Activated T-cell treated with anti-CD3 and anti-CD28 coated beads for 4 hours (primary cell): Measurements from ENCODE around the gene MRPL42.

Source experiments
- DNase-seq: peaks from one replicate; pipeline ENCODE4 v3.0.0-alpha.2; 2020

MRPL42 gene

DNA sequence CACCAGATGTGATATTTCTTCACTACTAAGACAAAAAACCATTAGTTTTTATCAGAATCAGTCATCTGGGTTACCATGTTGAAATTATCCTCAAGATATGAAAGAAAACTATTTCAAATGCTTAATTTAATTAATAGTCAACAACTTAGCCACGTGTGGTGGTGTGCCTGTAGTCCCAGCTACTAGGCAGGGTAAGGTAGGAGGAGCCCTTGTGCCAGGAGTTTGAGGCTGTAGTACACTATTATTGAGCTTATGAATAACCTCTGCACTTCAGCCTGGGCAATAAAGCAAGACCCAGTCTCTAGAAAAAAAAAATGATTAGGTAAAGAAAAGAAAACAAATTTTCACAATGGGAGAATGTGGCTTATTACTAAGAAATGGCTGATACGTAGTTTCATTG lies 33.4 kb downstream of the MRPL42 start:
- no peak for DNase-seq

DNA sequence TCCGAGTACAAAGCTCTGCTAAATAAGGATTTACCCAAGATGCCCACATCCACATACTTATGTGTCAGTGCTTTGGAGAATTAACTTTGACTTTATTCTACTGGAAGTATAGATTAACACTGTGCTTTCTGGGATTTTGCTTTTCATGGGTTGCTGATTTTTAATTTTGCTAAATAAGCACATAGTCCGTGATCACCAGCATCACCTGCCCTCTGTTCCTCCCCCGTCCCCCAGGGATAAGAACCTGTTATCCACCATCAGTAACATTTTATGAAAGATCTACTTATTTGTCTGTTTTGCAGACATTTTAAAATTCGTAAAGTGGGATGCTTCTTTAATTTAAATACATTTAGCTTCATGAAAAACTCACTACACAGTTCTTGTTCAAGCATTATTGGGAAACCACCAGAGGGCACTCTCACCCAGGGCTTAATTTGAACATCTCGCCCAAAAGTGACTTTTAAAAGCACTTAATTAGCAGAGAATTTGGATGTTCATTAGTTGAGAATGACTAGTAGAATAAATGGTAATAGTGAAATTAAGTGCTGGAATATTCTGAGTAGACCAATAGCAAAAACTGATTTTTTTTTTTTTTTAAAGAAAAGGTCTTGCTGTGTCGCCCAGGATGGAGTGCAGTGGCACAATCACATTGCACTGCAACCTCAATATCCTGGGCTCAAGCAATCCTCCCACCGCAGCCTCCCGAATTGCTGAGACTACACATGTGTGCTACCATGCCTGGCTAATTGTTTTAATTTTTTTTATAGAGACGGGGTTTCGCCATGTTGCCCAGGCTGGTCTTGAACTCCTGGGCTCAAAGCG lies 35.7 kb downstream of the MRPL42 start:
- peak; percentile 66 for DNase-seq

DNA sequence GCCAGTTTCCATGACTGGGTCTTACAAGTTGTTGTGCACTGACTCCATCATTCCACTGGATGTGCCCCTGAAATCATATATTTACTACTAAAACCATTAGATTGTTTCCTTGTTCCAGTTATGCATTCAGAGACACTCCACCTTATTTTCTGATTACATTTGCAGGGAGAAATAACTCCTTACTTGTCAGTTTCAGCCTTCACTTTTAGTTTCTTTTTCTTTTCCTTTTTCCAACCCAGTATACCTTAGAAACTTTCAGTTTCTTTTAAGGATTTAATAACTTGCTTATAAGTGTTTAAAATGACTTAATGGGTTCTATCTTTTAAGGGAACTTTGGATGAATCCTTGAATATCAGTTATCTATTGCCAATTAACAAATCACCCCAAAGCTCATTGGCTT lies 39.9 kb downstream of the MRPL42 start:
- no peak for DNase-seq

DNA sequence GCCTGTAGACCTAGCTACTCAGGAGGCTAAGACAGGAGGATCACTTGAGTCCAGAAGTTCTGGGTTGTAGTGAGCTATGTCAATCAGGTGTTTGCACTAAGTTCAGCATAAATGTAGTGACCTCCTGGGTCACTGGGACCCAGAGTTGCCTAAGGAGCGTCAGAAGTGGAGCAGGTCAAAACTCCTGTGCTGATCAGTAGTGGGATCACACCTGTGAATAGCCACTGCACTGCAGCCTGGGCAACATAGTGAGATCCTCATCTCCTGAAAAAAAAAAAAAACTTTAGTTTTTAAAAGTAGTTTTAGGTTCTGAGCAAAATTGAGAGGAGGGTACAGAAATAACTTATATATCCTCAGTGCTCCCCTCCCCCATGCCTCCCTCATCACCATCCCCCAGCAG lies 42.2 kb downstream of the MRPL42 start:
- no peak for DNase-seq

DNA sequence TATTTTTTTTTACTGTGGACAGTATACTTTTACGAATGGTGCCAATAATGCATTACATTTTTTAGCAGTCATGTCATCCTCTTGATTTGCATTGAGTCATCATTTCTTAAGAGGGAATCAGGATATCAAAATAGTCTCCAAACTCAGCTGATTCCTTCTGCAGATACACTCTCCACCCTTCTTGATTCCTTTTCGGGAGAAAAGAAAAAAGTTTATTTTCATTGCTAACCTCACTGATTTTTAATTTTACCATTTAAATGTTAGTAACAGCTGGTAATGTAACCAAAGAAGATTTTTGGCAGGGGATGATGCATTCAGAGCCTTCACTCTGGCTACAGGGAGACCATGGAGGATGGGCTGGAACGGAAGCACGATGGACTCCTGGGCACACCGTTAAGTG lies 47.5 kb downstream of the MRPL42 start:
- no peak for DNase-seq

DNA sequence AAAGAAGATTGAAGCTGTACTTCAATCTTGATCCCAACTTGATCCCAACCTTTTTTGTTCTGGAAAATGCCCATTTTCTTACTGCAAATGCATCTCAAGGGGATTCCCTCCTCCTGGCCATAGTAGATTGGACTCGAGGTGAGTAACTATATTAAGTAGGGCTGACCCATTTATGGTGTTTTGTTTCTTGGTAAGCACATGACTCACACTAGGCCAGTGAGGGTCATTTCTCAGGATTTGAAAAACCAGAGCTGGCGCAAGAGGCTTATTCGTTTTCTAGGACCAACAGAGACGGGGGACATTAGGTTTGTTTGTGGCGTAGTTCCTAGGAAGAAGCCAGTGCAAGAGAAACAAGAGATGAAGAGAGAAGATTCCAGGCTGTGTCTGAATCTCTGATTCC lies 51.4 kb downstream of the MRPL42 start:
- DNase-seq = no peak

DNA sequence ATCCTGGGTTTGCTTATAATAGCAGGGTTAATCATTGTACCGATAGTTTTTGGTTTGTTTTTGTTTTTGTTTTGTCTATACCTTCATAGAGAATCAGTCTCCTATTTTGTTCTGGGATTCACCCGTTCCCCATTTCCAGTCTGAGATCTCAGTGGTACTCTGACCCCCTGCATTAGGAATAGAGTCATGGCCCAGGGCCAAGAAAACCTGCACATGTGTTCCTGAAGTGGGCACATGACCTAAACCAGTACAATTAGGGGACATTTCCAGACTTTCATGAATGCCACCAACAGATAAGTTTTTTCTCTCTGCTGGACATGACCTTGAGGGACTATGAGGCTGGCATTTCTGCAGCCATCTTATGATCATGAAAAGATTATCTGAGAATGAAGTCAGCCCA lies 52.5 kb downstream of the MRPL42 start:
- no peak for DNase-seq

DNA sequence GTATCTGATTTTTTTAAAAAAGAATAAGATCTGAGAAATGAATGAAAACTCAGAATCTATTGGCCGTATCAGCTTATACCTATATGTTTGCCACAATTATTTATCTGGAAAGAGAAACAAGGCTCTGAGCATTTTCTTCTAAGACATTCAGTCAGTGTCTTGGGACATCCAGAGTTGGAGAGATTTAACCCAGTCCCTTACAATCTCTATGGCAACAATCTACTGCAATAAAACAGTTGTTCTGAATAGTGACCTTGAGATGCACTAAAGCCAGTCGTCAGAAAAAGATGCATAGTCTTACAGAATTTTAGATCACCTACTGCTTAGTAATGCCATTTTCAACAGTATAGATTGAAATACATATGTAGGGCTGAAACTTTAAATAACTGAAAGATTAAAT lies 53.1 kb downstream of the MRPL42 start:
- DNase-seq = no peak

DNA sequence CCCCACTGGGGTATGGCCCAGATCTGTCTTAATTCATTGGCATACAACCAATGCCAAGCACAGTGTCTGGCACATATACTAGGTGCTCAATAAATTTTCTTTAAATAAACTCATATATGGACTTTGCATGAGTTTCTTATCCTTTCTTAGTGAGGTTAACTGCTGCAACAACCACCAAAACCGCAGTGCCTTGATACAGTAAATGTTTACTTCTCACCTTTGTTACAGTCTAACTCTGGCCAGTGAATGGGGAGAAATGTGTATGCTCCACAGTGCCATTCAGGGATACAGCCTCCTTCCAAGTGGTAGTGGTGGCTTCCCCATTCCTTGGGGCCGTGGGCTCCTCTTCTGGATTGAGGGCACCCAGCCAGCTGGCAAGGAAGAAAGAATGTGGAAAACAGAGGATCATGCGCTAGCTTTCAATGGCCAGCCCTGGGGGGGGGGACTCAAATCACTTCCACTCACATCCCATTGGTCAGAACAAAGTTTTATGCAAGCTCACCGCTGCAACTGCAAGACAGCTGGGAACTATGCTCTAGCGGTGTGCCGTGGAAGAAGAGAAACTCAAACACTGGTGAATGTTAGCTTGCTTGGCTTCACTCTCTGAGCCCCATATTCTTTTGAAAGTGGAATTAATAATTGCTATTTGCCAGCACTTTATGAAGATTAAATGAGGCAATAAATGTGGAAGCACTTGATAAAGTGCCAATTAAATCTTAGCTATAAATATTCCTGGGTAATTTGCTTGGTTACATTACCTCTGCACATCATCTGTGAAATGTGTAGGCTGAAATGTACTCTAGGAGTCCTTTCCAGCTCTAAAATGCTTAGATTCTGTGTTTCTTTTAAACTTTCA lies 54.1 kb downstream of the MRPL42 start:
- no peak for DNase-seq

DNA sequence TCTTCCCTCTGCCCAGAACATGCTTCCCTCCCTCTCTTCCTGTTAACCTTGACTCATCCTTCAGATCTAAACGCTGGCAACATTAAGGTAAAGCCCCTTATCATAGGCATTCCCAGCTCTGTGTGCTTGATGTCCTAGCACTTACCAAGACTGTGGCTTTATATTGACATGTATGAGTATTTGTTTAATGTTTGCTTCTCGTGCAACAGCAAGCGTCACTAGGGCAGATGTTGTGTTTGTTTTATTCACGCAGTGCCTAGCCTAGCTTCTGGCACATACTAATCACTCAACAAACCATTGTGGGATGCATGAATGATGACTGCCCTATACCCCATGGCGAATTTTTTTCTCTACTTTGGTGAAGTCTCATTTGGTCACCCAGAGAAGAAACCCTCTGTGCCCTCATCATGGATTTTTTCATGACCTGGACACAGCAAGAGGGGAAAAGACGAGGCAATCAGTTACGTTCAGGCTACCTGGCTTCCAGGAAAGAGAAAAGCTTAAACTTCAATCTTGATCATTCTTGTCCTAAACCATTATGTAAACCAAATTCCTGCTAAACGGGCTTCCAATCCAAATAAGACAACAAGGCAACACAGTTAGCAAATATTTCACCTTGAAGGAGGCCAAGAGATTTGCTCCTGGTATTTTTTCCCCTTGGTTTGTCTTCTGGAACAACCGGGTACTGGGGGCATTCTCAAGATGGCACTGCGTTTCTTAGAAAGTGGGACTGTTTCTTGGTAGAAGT lies 57.2 kb downstream of the MRPL42 start:
- no peak for DNase-seq

DNA sequence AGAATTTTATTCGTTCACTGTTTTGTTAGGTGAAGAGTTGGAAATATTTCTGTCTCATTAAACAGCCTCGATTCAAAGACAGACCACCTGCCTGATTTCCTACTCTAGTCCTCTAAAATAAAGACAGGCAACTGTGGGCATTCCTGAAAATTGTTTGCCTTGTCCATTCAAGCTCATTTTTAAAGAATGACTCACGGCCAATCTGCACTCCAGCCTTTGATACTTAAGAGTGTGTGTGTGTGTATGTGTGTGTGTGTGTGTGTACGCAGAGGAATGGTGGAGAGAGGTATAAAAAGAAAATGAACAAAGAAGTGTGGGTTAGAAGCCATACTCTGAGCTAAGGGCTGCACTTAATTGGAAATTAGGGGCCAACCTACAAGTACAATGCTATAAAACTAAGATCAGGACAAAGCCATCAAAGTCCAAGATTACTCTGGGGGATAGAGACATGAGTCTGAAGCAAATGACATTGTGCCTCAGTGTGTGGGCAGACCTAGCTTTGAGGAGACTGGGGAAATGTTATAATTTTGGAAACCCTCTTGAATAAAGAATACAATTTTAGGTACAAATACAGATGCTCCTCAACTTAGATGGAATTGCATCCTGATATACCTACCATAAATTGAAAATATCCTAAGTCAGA lies 59.6 kb downstream of the MRPL42 start:
- DNase-seq = no peak

DNA sequence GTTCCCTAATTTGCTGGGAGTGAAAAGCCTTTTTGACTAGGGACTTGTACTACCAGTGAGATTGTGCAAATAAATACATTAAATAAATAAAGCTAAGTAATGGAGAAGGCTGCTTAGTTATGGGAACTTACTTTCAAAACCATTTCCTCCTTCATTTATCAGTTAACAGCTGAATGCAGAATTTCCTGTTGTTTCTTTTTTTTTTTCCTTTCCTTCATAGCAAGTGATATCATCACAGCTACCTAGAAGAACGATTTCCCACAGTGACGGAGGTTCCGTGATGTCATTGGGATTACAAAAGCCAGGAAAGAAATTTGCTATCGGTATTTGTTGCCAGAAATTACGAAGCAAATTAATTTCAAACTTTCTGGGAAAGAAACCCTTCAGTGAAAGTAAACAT lies 63.0 kb downstream of the MRPL42 start:
- DNase-seq = no peak

DNA sequence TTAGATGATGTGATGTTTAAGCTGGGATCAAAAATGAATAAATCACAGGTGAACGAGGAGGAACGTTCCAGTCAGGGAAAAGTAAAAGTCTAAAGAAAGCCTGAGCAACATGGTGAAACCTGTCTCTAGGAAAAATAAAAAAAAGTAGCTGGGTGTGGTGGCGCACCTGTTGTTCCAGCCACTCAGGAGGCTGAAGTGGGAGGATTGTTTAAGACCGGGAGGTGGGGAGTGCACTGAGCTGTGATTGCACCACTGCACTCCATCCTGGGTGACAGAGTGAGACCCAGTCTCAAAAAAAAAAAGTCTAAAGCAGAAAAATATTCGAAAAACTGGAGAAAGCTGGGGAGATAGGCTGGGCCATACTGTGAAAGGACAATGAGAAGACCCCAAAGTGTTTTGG lies 66.0 kb downstream of the MRPL42 start:
- DNase-seq = no peak

DNA sequence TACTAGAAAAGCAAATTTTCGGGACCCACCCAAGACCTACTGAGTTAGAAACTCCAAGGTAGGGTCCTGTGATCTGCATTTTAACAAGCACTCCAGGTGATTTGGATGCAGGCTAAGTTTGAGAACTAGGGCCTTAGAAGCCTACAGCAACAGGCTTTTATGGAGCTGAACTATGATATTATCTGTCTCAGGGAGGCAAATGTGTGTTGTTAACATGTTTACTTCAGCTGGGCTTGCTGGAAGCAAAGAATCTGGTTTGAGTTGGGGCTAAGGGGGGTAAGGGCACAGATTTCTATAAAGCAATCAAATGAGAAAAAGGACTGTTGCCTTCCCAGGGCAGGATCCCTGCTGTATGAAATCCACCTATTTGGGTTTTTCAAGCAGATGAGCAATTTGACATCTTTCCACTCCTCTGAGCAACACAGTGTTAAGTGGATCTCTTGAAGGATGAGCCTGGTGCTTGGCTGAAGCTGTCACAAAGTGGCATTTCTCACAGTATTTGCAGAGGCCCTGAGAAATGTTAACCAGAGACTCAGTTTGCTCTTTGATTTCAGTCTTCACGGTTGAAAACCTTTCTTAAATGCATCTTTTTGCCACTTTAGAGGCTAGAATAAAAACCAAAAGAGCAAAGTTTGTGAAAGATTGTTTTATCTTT lies 68.9 kb downstream of the MRPL42 start:
- no peak for DNase-seq

DNA sequence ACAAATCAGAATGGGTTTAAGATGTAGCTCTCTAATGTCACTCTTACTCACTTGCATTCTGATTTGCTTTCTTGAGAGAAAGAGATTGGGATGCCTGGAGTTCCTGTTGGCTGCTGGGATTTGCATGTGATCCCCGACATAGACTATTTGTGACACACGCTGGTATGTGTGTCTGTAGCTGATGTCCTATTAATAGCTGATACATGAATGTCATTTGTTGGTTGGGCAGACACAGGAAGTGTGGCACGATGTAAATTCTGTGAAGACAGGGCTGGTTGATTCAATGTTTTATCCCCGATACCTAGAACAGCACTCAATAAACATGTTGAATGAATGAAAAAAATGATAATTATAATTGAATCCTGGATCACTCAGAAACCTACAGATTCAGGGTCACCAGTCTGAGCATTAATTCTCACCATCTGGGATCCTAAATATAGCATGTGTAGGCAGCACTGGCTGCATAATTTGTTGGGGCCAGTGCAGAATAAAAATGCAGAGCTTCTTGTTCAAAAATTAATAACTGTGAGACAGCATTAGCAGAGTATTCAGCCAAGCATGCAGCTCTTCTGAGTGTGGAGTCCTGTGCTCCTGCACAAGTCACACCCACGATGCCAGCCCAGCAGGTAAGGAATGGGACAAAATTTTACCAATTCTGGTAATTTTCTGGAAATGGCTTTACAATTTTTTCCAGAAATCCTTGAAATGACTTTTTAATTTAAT lies 69.6 kb downstream of the MRPL42 start:
- no peak for DNase-seq

DNA sequence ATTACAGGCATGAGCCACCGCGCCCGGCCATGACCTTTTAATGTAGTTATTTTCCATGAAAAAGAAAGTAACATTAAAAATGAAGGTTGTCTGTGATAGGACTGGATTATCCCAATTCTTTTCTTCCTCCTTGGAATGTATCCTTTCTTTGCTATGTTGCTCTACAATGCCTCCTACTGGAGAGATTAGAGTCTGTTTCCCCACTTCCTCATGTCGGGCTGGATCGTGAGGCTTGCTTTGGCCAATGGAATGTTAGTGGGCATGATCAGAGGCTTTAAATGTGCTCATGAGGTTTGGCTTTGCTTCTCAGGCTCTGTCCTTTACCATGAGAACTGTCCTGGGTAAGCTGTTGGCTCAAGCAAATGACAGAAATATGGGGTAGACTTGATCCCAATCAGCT lies 70.5 kb downstream of the MRPL42 start:
- DNase-seq = no peak

DNA sequence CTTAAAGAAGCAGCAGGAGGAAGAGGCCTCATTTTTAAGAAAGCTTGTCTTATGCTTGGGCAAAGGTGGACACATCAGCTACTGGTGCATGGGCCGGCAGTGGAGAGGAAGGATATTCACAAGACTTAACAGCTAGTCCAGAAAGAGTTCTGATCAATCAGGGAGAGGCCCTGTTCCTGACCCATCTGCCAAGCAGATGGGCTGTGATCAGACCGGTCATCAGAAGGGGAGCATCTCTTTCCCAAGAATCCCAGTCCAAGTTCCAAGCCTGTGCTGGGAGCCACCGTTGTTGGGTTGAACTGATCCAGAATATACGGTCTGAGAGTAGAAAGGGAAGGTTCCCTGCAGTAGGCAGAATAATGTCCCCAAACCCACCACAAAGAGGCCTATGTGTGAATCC lies 72.5 kb downstream of the MRPL42 start:
- no peak for DNase-seq

DNA sequence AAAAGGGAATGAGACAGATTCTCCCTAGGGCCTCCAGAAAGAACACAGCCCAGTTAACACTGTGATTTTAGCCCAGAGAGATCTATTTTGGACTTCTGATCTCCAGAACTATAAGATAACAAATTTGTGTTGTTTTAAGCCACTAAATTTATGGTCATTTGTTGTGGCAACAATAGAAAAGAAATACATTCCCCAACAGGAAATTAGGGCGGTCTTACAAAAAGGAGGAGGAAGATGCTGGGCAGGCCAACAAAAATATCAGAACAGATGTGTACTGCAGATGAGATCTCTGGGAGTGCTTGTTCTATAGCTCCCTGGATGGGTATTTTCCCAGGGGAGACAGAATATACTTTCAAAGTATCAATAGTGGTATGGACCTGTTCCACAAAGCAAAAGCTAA lies 73.2 kb downstream of the MRPL42 start:
- no peak for DNase-seq

DNA sequence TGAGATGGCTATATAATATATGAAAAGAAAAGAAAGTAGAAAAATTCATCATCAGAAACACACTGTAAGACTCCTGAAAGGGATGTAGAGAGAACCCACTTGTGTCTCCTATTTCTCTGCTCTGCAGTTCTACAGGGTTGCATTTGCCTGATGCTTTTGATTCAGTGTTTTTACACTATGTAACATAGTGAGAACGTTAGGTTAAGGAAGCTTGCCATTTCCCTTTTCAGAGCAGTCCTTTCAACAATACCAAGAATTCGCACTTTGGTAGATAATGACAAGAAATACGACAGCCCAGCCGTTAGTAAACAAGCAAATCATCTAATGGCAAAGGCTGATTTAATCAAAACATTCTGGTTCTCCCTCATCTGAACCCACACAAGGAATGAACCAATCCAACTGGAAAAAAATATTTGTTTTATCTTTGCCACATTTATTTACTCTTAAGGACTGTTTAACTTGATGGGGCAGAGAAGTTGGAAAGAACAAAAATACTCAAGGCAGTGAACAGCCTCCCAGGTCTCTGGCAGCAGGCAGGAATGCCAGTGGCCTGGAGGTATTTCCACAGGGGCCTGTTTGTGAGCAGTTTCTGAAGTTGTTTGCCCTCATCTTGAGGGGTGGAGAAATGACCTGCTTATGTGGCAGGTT lies 74.4 kb downstream of the MRPL42 start:
- DNase-seq = no peak

DNA sequence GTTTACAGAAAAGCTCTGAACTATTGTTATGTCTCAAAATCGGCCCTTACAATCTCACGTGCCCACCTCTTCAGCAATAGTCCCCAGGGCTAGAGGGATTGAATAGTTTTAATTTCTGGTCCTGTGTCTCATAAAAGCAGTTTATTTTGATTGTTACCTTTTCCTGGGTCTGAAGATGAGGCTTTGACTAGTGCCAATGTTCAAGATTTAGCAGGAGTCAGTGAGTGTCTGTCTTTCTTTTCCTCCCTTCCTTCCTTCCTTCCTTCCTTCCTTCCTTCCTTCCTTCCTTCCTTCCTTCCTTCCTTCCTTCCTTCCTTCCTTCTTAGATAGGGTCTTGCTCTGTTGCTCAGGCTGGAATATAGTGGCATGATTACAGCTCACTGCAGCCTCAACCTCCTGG lies 80.5 kb downstream of the MRPL42 start:
- no peak for DNase-seq

DNA sequence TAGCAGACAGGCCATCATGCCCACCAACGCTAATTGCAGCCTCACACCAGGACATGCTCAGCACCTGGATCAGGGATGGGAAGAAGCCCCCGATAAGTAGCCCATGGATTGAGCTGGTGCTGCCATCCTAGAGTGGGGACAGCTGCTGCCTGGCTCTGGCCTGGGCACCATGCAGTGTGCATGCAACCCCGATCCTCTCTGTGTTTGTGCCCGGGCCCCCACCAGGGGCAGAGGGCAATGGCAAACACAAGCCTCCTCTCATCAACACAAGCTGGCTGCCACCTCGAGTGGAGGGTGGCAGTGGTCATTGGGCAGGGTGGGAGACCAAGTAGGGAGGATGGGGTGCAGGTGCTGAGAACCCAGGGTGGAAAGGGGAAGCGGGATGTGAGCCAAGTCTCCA lies 81.9 kb downstream of the MRPL42 start:
- DNase-seq = no peak
